Keratinocyte (primary cell): ENCODE measurements around the gene PACS2.

Experiments used
- EZH2 ChIP-seq: IDR thresholded peaks from one replicate; pipeline ENCODE4 v1.6.1; 2012; ENCODE audit warnings: inconsistent platforms, mild to moderate bottlenecking, low read length, moderate library complexity
- TF ChIP-seq, protein P1 (sequence below), 3 experiments: IDR thresholded peaks in 1 of 3; conservative IDR thresholded peaks in 1 of 3; optimal IDR thresholded peaks in 1 of 3; 2 replicates in 2 of 3; 3 replicates in 1 of 3; pipeline versions ENCODE3 to v1.5.1; 2011; ENCODE audit warnings: low read length in 3 of 3, mild to moderate bottlenecking in 3 of 3, moderate library complexity in 2 of 3, control low read depth in 1 of 3, inconsistent platforms in 1 of 3; ENCODE audit not compliant: insufficient read depth in 2 of 3; ENCODE audit errors: extremely low read depth in 1 of 3

DNA sequence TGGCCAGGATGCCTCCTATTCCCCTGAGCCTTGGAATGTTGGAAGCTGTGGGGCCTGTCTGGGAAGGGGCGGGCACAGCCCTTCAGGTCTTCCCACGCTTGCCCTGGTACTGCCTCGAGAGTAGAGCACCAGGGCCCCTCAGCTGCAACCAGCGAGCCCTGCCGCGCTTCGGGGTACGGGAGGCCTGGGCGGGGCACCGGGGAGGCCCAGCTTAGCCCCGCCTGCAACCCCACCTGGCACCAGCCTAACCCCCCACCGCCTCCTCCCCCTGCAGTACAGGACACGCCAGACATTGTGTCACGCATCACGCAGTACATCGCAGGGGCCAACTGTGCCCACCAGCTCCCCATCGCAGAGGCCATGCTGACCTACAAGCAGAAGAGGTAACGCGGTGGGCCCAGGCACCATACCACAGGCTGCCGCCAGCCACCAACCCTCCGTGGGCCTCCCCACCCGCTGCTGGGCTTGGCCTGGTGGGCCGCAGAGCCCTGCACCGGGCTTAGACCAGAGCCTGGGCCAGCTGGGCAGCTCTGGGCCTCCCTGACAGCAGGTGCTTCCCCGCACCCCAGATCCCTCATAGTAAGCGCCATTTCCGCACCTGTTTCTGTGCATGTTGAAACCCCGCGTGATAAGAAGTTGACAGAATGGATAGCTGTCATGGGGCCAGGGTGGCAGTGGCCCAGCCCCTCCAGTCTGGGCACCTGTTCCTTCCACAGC is 70.2 kb downstream of the PACS2 start:
- TF ChIP-seq, protein P1, sequence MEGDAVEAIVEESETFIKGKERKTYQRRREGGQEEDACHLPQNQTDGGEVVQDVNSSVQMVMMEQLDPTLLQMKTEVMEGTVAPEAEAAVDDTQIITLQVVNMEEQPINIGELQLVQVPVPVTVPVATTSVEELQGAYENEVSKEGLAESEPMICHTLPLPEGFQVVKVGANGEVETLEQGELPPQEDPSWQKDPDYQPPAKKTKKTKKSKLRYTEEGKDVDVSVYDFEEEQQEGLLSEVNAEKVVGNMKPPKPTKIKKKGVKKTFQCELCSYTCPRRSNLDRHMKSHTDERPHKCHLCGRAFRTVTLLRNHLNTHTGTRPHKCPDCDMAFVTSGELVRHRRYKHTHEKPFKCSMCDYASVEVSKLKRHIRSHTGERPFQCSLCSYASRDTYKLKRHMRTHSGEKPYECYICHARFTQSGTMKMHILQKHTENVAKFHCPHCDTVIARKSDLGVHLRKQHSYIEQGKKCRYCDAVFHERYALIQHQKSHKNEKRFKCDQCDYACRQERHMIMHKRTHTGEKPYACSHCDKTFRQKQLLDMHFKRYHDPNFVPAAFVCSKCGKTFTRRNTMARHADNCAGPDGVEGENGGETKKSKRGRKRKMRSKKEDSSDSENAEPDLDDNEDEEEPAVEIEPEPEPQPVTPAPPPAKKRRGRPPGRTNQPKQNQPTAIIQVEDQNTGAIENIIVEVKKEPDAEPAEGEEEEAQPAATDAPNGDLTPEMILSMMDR (optimal IDR thresholded peaks at IDR 0.05 in 1 of 3, IDR thresholded peaks at IDR 0.05 in 1 of 3, conservative IDR thresholded peaks at IDR 0.05 in 1 of 3; ENCODE audit: extremely low read depth in 1 of 3, insufficient read depth in 2 of 3, low read length in 3 of 3) = no peak
- TF ChIP-seq EZH2 = no peak
